Upper lobe of left lung (tissue), 6 donors: Measurements from ENCODE around the gene PDE4D. TPM values are rescaled to one million over a fixed set of nuclear protein-coding genes. Genes with fewer than 3 reads are reported as not detected.

ENCODE experiments used
- ATAC-seq, 2 donors: fragments of 200-7000 bp; cut with Tn5 transposase; one replicate each; pipeline ENCODE4 v1.9.1; 2022; ENCODE audit warnings: mild to moderate bottlenecking in 2 of 2, moderate library complexity in 2 of 2; ENCODE audit not compliant: low FRiP score in 2 of 2
- DNase-seq, 2 donors: peaks; one replicate each; pipeline ENCODE4 v3.0.0-alpha.2; 2019 to 2020
- H3K27ac ChIP-seq, 4 donors: fragments of 200-600 bp; sonication (generic); one replicate each; pipeline ENCODE4 v1.5.1; 2016 to 2019
- H3K27me3 ChIP-seq, 4 donors: fragments of 200-600 bp; sonication (generic); one replicate each; pipeline ENCODE4 v1.5.1; 2017 to 2019
- H3K36me3 ChIP-seq, 4 donors: fragments of 200-600 bp; sonication (generic); one replicate each; pipeline ENCODE4 v1.5.1; 2016 to 2019
- H3K4me1 ChIP-seq, 4 donors: fragments of 200-600 bp; sonication (generic); one replicate each; pipeline ENCODE4 v1.5.1; 2018 to 2019
- H3K4me3 ChIP-seq, 4 donors: fragments of 200-600 bp; sonication (generic); one replicate each; pipeline ENCODE4 v1.5.1; 2017 to 2019; ENCODE audit warnings: mild to moderate bottlenecking in 2 of 4, moderate library complexity in 1 of 4
- H3K9me3 ChIP-seq, 4 donors: fragments of 200-600 bp; sonication (generic); one replicate each; pipeline ENCODE4 v1.5.1; 2018 to 2019
- EP300 ChIP-seq, 4 donors: sonication (generic); formaldehyde crosslinking; IDR thresholded peaks; one replicate each; pipeline ENCODE4 v1.5.1; 2017; ENCODE audit warnings: antibody characterized with exemption in 4 of 4, control low read depth in 2 of 4
- POLR2A ChIP-seq, 4 donors: fragments of 450-650 bp; IDR thresholded peaks; one replicate each; pipeline ENCODE4 v1.5.1; 2016 to 2017; ENCODE audit warnings: antibody characterized with exemption in 4 of 4, mild to moderate bottlenecking in 2 of 4
- POLR2AphosphoS5 ChIP-seq, 2 donors: sonication (generic); formaldehyde crosslinking; IDR thresholded peaks; one replicate each; pipeline ENCODE4 v1.5.1; 2017; ENCODE audit warnings: antibody characterized with exemption in 2 of 2
- WGBS, 2 donors: methylation state at CpG; one replicate each; pipeline ENCODE4 v1.1.5; 2017 to 2018; 5-methylcytosine and 5-hydroxymethylcytosine counted together
- total RNA-seq, 6 donors: library from RNA; depleted of rRNA in 4 of 6; stranded (reverse); fragments of >200 nt in 4 of 6; gene quantifications; one replicate each; pipeline versions ENCODE4 v1.1.0 to v1.2.1, GENCODE V29; 2016 to 2021
- TF ChIP-seq, protein P1 (sequence below), 6 experiments: fragments of 450-650 bp in 4 of 6; fragments of 200-600 bp in 2 of 6; sonication (generic) in 2 of 6; IDR thresholded peaks; one replicate each; pipeline ENCODE4 v1.5.1; 2016 to 2019; ENCODE audit warnings: antibody characterized with exemption in 6 of 6
- donor health status: DM: no; HTN: no; CAD: no; lungs with moderate emphysema.
- donor health status: DM: no; HTN: yes; CAD: no; lungs with severe emphysema.

The PDE4D gene
- total RNA-seq, 6 donors from 2014 or later, result 50.4 to 188 (median 84.0) TPM

DNA sequence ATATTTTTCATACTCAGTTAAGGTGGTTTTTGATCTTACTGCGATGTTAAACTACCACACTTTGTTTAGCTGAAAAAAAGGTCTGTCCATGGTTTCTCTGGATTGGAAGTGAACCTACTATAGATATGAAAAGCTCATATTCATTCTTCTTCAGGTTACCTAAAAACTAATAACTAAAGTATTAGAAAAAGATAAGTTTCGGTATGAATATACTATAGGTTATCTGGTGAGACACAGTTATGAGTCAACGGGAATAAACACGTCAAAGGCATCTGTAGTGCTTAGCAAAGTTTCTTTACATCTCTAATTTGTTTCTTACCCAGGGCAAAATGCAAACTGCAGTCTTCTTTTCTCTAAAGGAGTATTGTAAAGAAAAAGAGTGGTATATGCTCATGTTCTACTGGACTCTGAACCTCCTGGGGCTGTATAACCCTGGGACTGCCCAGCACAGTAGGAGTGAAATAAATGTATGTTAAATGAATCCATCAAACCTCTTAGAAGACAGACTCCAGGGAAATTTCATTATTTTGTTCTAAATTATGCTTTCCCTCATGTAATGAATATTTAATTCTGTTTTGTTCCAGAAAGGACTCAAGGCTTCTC, 521.9 kb downstream of the PDE4D start:
- Histone ChIP-seq H3K27me3 (no peaks in the 10 kb centered on the region), H3K27ac (no peak overlapping the region), H3K9me3 (peaks cover 0 to 4% (median 2%) of the 10 kb centered on the region in 4 donors), H3K36me3 (no peaks in the 10 kb centered on the region), H3K4me1 (peaks cover 0 to 5% (median 3%) of the 10 kb centered on the region in 4 donors), H3K4me3 (no peak overlapping the region)
- TF ChIP-seq, protein P1, sequence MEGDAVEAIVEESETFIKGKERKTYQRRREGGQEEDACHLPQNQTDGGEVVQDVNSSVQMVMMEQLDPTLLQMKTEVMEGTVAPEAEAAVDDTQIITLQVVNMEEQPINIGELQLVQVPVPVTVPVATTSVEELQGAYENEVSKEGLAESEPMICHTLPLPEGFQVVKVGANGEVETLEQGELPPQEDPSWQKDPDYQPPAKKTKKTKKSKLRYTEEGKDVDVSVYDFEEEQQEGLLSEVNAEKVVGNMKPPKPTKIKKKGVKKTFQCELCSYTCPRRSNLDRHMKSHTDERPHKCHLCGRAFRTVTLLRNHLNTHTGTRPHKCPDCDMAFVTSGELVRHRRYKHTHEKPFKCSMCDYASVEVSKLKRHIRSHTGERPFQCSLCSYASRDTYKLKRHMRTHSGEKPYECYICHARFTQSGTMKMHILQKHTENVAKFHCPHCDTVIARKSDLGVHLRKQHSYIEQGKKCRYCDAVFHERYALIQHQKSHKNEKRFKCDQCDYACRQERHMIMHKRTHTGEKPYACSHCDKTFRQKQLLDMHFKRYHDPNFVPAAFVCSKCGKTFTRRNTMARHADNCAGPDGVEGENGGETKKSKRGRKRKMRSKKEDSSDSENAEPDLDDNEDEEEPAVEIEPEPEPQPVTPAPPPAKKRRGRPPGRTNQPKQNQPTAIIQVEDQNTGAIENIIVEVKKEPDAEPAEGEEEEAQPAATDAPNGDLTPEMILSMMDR (IDR thresholded peaks at IDR 0.05), result no peak
- TF ChIP-seq EP300 (IDR thresholded peaks at IDR 0.05), result no peak
- TF ChIP-seq POLR2A (IDR thresholded peaks at IDR 0.05), result no peak
- no peak for TF ChIP-seq POLR2AphosphoS5 (IDR thresholded peaks at IDR 0.05)
- ATAC-seq (no peak), DNase-seq (no peak)
- 70 to 91% methylated on average over 4 of the region's 4 CpGs for WGBS, 2 donors

DNA sequence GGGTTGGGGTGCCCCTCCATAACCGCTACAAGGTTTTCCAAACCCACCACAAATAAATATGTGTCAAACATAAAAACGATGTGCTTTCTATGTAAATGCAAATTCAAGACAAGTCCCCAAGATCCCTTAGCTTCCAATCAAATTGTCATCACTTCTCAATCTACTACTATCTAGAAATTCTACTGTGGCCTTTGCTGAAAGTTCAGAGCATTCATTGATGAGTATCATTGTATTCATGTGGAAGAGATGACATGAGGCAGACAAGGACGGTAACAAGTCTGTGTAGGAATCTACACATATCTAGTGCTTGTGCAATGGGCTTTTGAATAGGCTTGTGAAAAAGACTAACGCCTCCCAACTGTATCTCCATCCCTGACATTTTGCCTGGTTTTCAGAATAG, 524.6 kb downstream of the PDE4D start:
- Histone ChIP-seq H3K9me3 (peaks cover 0 to 4% (median 0%) of the 10 kb centered on the region in 4 donors), H3K4me3 (no peak overlapping the region), H3K27me3 (no peaks in the 10 kb centered on the region), H3K36me3 (no peaks in the 10 kb centered on the region), H3K27ac (no peak overlapping the region), H3K4me1 (peaks cover 0 to 5% (median 3%) of the 10 kb centered on the region in 4 donors)
- ATAC-seq, result no peak
- no peak for TF ChIP-seq POLR2A (IDR thresholded peaks at IDR 0.05)
- TF ChIP-seq, protein P1 (IDR thresholded peaks at IDR 0.05), result no peak
- TF ChIP-seq EP300 (IDR thresholded peaks at IDR 0.05), result no peak
- TF ChIP-seq POLR2AphosphoS5 (IDR thresholded peaks at IDR 0.05), result no peak
- WGBS, 2 donors, result 88 to 93% methylated on average over 4 of the region's 4 CpGs
- DNase-seq, result no peak

DNA sequence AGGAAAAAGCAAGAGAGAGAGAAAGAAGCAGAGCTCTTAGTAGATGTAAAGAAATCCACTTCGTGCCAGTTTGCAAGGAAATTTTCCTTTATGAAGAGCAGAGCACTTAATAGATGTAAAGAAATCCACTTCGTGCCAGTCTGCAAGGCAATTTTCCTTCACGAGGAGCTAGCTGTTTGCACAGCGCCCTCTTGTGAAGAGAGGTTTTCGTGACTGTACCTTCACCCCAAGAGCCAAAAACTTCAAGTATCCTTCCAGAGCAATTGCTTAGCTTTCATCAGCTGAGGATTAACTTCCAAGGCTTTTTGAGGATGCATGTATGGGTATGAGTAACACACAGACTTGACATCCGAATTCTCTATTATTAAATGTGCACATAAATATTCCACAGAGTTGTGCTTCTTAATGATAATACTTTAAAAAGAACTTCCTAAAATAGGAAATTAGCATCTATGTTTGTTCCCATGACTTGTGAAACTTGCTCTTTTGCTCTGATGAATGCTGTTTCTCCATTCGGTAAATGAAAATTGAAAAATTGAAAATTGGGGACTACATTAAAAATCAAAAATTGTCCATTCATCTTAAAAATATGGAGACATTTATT, 525.6 kb downstream of the PDE4D start:
- Histone ChIP-seq H3K36me3 (no peaks in the 10 kb centered on the region), H3K27ac (no peak overlapping the region), H3K4me3 (no peak overlapping the region), H3K4me1 (peaks cover 0 to 5% (median 3%) of the 10 kb centered on the region in 4 donors), H3K27me3 (no peaks in the 10 kb centered on the region), H3K9me3 (no peaks in the 10 kb centered on the region)
- TF ChIP-seq, protein P1 (IDR thresholded peaks at IDR 0.05), result peak; percentile 25 to 61 (median 52)
- TF ChIP-seq POLR2A (IDR thresholded peaks at IDR 0.05), result no peak
- WGBS, 2 donors, result 9 to 14% methylated on average over 7 of the region's 7 CpGs
- DNase-seq, result peak in 1 of 2 donors; percentile 64
- ATAC-seq, result peak; percentile 81

DNA sequence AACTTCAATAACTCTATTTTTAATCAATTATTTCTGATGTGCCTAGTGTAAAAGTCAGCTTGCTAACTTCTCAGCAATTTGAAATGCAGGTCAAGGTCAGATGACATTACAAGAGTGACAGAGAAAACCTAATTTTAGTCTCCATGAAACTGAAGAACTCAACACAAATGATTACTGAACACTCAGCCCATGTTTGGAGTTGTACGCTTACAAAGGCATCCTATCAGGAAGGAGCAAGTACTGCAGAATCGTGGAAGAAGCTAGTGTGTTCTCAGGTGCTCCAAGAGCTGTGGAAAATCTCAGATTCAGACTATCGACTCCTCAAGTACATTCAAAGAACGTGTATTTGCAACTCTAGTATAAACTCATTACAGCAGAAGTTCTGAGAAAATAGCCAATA, 526.7 kb downstream of the PDE4D start:
- no peak for ATAC-seq
- WGBS, 2 donors, result 63 to 71% methylated on average over 4 of the region's 4 CpGs

More for the DNA sequence above, 526.7 kb downstream of the PDE4D start:
- DNase-seq, result no peak
- no peak overlapping the region for H3K4me3 ChIP-seq
- H3K27ac ChIP-seq, result no peak overlapping the region
- H3K4me1 ChIP-seq, result peaks cover 0 to 5% (median 3%) of the 10 kb centered on the region in 4 donors
- no peaks in the 10 kb centered on the region for H3K36me3 ChIP-seq
- no peaks in the 10 kb centered on the region for H3K27me3 ChIP-seq
- TF ChIP-seq, protein P1 (IDR thresholded peaks at IDR 0.05), result peak in 1 of 6 experiments; percentile 4
- TF ChIP-seq EP300 (IDR thresholded peaks at IDR 0.05), result no peak
- no peak for TF ChIP-seq POLR2A (IDR thresholded peaks at IDR 0.05)
- no peak for TF ChIP-seq POLR2AphosphoS5 (IDR thresholded peaks at IDR 0.05)
- no peaks in the 10 kb centered on the region for H3K9me3 ChIP-seq
